GF-D8 (cell line): ENCODE data around the gene GDE1.

Experiments used
- DNase-seq: peaks from one replicate; lab custom pipeline; 2025; lab: John Stamatoyannopoulos, UW

GDE1 gene, protein sequence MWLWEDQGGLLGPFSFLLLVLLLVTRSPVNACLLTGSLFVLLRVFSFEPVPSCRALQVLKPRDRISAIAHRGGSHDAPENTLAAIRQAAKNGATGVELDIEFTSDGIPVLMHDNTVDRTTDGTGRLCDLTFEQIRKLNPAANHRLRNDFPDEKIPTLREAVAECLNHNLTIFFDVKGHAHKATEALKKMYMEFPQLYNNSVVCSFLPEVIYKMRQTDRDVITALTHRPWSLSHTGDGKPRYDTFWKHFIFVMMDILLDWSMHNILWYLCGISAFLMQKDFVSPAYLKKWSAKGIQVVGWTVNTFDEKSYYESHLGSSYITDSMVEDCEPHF

DNA sequence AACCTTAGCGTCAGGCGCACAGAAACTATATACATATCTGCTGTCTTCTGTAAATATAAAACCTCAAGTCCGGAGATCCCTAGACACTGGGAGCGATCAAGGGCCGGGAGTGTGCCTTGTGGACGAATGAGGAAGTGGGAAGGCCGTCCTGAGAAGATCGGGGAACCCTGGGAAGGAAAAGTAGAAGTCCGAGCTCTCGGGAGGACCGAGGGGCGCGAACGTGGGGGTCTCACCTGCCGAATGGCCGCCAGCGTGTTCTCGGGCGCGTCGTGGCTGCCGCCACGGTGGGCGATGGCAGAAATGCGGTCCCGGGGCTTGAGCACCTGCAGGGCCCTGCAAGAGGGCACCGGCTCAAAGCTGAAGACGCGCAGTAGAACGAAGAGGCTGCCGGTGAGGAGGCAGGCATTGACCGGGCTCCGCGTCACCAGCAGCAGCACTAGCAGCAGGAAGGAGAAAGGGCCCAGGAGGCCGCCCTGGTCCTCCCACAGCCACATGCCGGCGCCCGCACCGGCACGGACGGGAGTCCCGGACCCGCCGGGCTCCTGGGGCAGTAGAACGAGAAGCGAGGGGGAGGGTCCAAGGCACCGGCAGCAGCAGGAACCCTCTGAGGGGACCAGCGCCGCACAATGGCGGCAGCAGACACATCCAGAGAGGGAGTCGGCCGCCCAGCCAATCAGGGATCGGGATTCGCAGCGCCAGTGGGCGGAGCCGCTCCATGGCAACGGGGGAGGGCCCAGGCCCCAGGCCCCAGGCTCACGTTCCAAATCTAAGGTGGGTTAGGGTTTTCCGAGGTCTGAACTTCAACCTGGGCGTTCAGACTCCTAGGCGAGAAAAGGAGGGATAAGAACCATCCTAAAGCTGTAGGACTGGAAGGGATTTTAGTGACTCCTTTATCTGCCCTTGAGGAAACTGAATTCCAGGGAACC, at the start of gene GDE1:
Gene GDE1, minus strand, starts transcription at position 628 of the 926 bp plus-strand sequence. Its CDS starts 134 bp downstream, at position 494.
- DNase-seq: peak; percentile 67

DNA sequence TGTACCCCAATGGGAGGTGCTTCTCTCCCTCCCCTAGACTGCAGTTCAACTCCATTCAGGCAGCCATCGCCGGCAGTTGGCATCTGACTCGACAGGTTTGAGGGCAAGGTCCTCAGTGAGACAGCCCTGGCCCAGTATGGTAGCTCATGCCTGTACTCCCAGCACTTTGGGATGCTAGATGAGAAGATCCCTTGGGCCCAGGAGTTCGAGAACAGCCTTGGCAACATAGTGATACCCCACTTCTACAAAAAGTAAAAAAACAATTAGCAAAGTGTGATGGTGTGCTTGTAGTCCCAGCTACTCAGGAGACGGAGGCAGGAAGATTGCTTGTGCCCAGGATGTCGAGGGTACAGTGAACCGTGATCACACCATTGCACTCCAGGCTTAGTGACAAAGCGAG, 45.7 kb upstream of the GDE1 start:
- no peak for DNase-seq

DNA sequence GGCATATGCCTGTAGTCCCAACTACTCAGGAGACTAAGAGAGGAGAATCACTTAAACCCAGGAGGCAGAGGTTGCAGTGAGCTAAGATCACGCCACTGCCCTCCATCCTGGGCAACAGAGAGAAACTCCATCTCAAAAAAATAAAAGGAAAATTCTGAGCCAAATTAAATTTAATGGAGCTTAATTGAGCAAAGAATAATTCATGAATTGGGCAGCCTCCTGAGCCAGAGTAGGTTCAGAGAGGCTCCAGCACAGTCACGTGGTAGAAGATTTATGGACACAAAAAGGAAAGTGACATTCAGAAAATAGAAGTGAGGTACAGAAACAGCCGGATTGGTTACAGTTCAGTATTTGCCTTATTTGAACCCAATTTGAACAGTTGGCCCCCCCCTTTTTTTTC, 44.5 kb upstream of the GDE1 start:
- no peak for DNase-seq

DNA sequence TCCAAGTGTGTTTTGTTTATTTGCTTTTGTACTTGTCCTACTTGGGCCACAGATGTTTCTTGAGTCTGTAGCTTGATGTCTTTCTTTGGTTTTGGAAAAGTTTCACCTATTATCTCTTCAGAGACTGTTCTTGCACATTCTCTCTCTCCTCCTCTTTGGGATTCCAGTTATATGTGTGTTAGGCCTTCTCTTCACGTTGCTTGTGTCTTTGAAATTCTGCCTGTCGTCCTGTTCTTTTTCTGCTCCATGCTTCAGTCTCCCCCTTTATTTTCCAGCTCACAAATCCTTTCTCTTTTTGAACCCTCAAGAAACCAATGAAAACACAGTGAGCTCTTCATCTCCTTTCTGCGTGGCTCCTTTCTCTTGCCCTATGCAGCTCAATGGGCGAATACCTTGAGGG, 41.5 kb upstream of the GDE1 start:
- DNase-seq: no peak

DNA sequence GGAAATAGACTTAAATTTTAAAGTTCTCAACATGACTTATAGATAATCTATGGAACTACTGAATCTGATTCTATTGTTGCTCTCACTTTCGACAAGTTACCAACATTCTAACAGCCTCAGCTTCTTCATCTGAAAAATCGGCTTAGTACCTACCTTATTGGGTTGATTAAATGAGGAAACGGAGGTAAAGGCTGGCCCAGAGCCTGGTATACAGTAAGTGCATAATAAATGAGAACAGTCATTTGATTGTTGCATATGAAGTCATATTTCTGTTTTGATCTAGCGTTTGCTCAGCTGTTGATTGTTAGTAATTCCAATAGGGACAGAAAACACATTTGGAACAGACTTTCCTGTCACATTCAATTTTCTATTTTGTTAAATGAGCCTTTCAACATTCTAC, 38.2 kb upstream of the GDE1 start:
- DNase-seq: no peak

DNA sequence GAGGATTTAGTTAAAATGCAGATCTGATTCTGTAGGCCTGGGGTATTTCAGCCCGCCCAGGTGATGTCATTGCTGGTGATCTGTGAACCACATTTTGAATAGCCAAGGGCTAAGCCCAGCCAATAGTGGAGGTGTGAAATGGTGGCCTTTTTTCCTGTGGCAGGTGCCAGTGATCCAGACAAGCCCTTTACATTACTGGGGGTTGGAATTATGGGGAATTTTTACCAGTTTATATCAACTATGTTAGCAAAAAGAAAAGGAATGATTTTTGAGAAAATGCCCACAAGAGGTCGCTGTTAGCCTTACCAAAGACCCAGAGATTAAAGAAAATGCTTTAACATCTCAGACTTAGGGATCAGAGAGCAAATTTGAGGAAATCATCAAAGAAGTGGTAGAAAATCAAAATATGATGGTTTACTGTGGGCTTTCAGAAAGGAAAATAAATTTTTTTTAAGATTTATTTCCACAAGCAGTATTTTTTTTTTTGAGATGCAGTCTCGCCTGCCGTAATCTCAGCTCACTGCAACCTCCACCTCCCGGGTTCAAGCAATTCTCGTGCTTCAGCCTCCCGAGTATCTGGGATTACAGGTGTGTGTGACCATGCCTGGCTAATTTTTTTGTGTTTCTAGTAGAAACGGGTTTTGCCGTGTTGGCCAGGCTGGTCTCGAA, 37.5 kb upstream of the GDE1 start:
- DNase-seq: peak; percentile 2

DNA sequence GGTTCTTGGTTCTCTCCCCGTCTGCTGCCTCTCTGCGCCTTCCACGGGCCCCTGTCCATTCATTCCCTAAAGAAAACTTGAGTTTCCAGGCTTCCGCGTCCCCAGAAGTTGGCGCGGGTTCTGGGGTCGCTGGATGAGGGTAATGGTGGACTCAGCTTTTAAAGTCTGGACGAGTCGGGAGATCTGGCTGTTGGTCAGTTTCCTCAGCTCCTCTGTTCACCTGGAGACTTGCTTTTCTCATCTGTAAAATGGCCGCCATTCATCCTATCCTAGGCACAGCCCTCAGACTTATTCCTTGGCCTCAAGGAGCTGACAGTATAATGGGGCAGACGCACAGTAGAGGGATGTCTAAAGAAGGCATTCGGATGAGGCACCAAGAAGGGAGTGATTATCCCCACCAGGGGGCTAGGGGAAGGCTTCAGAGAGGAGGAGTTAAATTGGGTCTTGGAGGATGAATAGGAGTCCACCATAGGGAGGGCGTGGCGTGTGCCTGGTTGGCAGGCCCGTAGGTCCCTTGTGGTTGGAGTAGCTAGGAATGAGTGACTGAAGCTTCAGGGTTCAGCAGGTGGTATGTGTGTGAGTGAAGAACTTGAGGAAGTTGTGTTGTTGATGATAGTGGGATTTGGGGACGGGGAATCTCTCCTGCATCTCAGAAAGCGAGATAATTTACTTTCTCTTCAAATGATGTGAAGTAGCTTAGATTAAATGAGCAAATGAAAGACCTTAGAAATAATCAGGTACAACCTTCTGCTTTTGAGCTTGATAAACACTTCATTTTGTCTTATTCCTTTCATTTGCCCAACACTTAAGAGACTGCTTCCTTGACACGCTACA, 34.3 kb upstream of the GDE1 start:
- DNase-seq: no peak

DNA sequence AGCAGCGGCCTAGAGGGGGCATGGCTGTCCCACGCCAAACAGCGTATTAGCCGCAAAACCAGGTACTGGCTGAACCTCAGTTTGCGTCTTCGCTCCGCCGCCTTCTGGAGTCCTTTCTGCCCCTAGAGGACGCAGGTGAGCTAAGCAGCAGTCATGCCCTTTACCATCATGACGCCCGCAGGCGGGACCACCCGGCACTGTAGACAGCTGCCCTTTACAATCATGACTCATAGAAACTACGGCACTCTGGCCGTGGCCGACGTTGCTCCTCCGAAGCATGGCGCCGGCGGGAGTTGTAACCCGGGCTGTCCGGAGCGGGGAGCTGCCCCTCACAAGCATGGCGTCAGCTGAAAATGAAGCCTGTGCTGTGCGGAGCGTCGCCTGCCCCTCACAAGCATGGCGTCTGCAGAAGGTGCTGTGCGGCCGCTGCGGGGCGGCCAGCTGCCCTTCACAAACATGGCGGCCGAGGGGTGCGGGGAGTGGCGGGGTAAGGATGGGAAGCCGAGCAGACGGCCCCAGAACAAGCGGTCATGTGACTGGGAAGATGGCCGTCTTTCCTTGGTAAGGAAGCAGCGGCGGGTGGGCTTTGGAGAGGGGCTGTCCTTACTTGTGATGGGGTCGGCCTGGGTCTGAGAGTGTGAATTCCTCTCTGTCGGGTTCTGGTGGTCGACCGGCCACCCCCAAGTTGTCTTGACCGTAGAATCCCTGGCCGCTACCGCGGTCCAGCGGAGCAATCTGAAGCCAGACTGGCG, 33.5 kb upstream of the GDE1 start, which contains the start of gene VPS35L:
Gene VPS35L, plus strand, starts transcription at position 518 of the 752 bp plus-strand sequence. Its CDS starts 27 bp downstream, at position 545.
- peak; percentile 83 for DNase-seq

DNA sequence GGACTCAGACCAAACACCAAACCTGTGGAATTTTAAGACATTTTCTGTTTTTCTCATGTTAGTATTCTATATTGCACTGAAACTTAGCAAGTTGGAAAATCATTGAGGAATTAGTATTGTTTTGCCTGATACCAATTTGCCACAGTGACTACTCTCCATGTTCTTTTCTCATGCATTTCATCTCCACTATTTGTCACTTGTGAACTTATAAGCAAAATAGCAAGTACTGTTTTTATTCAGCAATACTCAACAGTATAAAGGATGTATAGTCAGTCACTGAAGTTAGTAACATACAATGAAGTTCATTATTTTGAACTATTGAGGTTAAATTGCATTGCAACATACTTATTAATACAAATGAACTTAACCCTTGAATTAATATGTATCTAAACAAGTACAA, 27.8 kb upstream of the GDE1 start:
- DNase-seq: no peak

DNA sequence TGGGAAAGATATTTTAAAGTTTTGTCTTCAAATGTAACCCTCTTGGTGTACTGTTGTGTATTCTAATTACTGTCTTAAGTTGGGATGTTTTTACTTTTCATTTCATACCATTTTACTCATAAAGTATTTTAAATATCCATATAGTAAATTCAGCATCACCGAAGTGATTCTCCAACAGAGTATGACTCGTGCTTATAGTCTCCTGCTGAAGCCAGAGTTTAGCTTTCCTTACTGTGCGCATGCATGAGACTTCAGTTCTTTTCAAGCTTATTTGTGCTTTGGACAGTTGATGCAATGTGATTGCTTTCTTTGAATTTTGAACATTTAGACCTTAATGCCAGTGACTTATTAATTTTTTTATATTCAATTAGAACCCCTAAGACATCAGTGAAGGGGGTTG, 26.2 kb upstream of the GDE1 start:
- no peak for DNase-seq

DNA sequence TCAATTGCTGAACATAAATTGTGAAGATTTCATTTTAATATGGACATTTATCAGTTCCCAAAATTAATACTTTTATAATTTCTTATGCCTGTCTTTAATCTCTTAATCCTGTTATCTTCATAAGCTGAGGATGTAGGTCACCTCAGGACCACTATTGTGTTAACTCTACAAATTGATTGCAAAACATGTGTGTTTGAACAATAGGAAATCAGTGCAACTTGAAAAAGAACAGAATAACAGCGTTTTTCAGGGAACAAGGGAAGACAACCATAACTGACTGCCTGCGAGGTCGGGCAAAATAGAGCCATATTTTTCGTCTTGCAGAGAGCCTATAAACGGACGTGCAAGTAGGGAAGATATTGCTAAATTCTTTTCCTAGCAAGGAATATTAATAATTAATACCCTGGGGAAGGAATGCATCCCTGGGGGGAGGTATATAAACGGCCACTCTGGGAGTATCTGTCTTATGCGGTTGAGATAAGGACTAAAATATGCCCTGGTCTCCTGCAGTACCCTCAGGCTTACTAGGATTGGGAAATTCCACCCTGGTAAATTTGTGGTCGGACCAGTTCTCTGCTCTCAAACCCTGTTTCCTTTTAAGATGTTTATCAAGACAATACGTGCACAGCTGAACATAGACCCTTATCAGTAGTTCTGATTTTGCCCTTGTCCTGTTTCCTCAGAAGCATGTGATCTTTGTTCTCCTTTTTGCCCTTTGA, 21.5 kb upstream of the GDE1 start:
- DNase-seq: peak; percentile 73

DNA sequence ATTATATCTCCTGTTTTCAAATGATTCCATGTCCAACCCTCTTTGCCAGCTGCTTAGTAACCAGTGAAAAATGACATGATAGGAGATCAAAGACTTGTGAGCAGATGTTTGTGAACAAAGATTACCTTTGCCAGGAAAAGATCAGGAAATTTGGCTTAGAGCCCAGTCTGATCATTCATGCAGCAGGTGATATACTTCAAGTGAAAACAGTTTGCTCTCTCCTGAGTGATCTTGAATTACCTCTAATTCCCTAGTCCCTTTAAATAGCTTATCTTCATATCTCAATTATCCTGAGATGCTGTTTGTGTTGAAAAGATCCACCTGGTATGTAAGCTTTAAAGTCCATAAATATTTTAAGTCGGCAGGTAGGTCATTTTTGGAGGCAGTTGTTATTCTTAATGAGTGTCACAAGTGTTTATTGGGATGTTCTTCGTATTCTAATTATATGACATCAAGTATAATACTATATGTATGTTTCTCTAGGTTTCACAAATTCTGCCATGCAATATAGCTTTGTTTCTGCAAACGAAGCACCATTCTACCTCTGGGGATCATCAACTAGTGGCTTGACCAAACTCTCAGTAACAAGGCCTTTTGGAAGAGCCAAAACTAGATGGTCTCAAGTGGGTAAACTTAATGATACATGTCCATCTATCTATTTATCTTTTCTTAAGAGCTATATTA, 20.4 kb upstream of the GDE1 start:
- DNase-seq: no peak

DNA sequence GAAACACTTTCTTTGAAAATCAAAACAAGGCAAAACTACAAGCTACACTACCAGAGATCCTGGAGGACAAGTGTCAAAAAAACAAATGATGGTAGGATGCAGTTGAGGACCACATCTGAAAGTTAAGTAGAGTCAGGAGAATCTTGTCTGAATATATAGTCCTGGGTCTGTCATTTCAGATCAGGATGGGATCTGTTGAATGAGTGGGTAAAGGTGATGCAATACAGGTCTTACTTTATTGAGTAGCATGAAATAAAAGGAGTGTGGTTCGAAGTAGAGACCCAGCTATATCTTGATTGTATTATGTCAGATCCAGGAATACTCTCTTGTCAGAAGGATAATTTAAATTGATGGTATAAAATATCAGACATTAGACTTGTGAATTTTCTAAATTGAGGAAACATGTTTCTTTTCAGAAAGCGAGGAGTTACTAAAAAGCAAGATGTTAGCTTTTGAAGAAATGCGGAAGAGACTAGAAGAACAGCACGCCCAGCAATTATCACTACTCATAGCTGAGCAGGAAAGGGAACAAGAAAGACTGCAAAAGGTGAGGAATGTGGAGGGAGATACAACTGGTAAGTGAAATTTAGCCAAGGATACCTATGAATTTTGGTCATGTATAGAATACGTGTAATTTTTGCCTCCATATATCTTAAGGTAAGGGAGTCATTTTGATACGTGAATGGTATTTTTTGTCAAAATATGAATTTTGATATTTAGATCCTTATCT, 18.5 kb upstream of the GDE1 start:
- no peak for DNase-seq

DNA sequence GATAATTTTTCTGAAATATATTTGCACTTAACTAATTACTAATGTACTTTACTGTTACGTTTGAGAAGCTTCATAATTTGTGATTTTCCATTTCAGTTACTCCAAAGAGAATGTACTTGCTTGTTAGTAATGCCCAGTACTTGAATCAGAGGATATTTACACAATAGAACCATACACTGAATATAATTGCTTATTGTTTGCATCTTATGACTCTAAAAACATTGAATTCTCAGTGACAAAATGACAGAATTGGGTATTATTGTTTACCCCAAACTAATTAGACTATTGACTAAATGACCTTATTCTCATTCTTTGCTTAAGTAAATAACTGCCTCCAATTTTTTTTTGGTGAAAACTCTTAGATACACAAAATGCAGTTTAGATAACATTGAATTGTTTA, 10.7 kb upstream of the GDE1 start:
- DNase-seq: no peak

DNA sequence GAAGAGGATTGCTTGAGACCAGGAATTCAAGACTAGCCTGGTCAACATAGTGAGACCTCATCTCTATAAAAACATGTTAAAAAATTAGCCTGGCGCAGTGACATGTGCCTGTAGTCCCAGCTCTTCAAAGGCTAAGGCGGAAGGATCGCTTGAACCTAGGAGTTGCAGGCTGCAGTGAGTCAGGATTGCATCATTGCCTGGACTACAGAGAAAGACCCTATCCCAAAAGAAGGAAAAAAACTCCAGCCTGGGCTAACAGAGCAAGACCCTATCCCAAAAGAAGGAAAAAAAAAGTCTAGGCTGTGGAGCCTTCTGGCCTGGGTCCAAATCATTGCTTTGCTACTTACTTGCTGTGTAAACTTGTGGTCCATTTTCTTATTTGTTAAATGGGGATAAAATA, 6.8 kb upstream of the GDE1 start:
- no peak for DNase-seq

DNA sequence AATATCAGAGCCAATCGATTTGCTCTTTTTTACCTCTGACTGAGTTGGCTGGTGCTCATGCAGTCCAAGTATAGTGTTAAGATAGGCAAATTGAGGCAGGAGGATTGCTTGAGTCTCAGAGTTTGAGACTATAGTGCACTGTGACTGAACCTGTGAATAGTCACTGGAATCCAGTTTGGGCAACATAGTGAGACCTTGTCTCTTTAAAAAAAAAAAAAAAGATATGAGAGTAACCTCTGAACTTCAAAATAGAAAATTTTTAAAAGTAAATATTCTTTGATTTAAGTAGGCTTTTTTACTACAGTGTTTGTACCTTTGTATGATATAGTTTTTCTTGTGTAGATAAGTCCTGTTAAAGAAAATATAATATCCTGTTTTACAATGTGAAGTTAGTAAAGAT, 5.3 kb upstream of the GDE1 start:
- no peak for DNase-seq

DNA sequence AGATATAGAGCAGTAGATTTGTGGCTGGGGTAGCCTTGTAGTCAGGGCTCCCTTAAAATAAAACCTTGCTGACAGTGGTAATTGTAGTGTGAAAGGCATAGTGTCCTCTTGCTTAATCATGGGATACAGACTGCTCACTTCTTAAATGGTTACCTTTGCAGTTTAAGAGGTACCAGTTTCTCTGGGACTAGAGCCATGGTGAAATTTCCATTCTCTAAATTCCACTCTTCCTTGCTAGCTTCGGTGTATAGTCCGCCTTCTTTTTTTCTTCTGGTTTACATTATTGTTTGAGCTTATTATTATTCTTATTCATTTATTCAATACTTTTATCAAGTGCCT, 3.5 kb upstream of the GDE1 start:
- no peak for DNase-seq

DNA sequence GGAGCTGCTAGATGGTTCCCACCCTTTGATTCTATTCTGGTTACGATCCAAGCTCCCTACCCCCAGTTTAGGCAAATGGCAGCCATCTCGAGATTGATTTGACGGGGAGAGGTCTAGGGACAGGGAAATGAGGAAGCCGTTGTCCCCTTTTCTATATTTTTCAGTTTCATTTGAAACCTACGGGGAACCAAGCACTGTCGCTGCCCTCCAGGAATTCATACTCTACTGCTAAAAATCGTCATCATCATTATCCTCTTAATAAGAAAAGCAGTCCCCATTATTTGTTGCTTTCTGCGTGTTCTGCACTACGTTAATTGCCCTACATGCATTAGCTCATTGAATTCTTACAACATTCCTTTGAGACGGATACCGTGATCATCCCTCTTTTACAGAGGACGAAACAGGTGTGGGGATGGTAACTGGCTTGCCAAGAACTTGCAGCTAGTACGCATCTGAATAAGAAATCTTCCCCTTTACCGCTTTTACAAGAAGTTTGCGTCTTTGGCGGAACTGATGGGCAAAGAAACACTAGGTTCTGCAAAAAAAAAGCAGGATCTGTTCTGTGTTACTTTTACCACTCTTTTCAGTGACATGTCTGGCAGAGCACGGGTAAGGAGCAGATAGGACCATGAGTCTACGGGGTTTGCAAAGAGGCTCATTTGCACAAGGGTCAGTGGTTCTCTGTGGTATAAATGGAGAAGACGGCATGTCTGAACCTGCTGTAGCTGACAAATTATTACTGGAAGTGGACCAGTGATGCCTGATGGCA, 2.9 kb upstream of the GDE1 start:
- peak; percentile 12 for DNase-seq

DNA sequence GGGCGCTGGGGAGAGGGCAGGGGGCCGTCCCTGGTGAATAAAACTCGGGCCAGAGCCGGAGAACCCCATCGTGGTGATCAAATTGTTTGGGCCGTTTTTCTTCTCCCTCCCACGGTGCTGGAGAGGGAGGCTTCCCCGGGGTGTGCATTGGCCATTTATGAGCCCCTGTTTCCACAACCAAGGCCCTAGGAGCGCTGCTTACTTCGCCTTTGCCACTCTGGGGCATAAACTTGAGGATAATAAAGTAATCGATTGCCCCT, 2.4 kb upstream of the GDE1 start:
- no peak for DNase-seq
